Activated CD4-positive, alpha-beta T cell treated with anti-CD3 and anti-CD28 coated beads for 24 hours (primary cell): ENCODE results near the gene PDGFRB.

ENCODE experiments used
- DNase-seq, 2 donors: peaks; one replicate each; pipeline ENCODE4 v3.0.0-alpha.2; 2020; ENCODE audit warnings: low read depth in 2 of 2

The PDGFRB gene

GRCh38 chr5:150130493-150130922 is 25.1 kb downstream of the PDGFRB start:
- no peak for DNase-seq

- DNase-seq, result peak; percentile 7 to 22
Observed at GRCh38 chr5:150129813-150130492, 25.7 kb downstream of the PDGFRB start.

- DNase-seq, result no peak
Observed at GRCh38 chr5:150129454-150129812, 26.2 kb downstream of the PDGFRB start.

- no peak for DNase-seq
Observed at GRCh38 chr5:150126921-150127265, 28.8 kb downstream of the PDGFRB start.

GRCh38 chr5:150126199-150126920 is 29.3 kb downstream of the PDGFRB start:
- DNase-seq, result no peak

- no peak for DNase-seq
Observed at GRCh38 chr5:150125334-150125733, 30.3 kb downstream of the PDGFRB start.

- no peak for DNase-seq
Observed at GRCh38 chr5:150124596-150124995, 31.0 kb downstream of the PDGFRB start.

GRCh38 chr5:150124111-150124557 is 31.5 kb downstream of the PDGFRB start:
- no peak for DNase-seq

GRCh38 chr5:150123542-150123941 is 32.1 kb downstream of the PDGFRB start:
- DNase-seq, result no peak

GRCh38 chr5:150122536-150123481 is 32.8 kb downstream of the PDGFRB start:
- DNase-seq, result no peak

GRCh38 chr5:150122158-150122510 is 33.5 kb downstream of the PDGFRB start:
- DNase-seq, result no peak

GRCh38 chr5:150121448-150122157 is 34.0 kb downstream of the PDGFRB start:
- no peak for DNase-seq

GRCh38 chr5:150120617-150121447 is 34.8 kb downstream of the PDGFRB start:
- DNase-seq, result no peak

- DNase-seq, result no peak
Observed at GRCh38 chr5:150120062-150120441, 35.6 kb downstream of the PDGFRB start.

GRCh38 chr5:150119421-150120061 is 36.1 kb downstream of the PDGFRB start:
- DNase-seq, result no peak

GRCh38 chr5:150118561-150119229 is 37.0 kb downstream of the PDGFRB start:
- no peak for DNase-seq

GRCh38 chr5:150117945-150118560 is 37.6 kb downstream of the PDGFRB start:
- DNase-seq, result no peak

GRCh38 chr5:150116667-150117400 is 38.8 kb downstream of the PDGFRB start:
- no peak for DNase-seq
